NCI-H1105 (cell line): ENCODE data around the gene NEK2.
A peak's percentile ranks its signal among the peaks of the same experiment; 100 is the strongest.
"Not testable (repeated sequence)": the region's sequence is repeated elsewhere in the genome, so short reads cannot be mapped to it uniquely, and the experiment has no call there.

Experiments used
- DNase-seq: peaks from one replicate; lab custom pipeline; 2025; lab: John Stamatoyannopoulos, UW

The NEK2 gene

GRCh38 chr1:211695135-211695816 is 19.9 kb upstream of the NEK2 start:
- DNase-seq: no peak

DNA sequence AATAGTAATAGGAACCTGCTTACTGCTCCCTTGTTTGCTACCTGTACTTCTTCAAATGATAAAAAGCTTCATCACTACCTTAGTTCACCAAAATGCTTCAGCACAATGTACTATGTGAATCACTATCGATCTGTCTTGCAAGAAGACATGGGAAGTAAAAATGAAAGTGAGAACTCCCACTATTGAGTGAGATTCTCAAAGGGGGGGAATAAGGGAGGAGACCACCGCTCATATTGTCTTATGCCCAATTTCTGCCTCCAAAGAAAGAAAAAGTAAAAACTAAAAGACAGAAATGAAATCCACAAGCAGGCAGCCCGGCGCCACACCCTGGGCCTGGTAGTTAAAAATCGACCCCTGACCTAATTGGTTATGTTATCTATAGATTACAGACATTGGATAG is 18.5 kb upstream of the NEK2 start:
- DNase-seq: not testable (repeated sequence)

- no peak for DNase-seq
Observed at GRCh38 chr1:211688421-211688820, 13.0 kb upstream of the NEK2 start.

- DNase-seq: no peak
Observed at GRCh38 chr1:211687462-211688215, 12.2 kb upstream of the NEK2 start.

DNA sequence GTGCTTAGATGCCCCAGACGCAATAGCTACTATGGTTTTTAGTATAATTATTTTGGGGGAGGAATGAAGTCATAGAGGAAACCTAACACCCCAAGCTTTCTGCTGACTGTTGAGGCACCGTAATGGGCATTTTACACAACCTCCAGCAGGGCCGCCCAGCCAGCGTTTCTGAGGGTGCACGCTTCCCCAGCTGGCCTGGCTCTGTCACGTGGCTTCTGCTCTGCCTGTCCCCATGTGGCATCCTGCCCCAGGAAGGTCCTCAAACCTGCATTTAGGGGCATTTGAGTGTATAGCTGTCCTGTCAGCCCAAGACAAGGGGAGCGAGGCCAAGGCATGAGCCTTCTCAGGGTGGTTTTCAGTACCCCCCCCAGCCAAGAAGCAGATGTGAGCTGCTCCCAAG is 10.4 kb upstream of the NEK2 start:
- DNase-seq: no peak

DNA sequence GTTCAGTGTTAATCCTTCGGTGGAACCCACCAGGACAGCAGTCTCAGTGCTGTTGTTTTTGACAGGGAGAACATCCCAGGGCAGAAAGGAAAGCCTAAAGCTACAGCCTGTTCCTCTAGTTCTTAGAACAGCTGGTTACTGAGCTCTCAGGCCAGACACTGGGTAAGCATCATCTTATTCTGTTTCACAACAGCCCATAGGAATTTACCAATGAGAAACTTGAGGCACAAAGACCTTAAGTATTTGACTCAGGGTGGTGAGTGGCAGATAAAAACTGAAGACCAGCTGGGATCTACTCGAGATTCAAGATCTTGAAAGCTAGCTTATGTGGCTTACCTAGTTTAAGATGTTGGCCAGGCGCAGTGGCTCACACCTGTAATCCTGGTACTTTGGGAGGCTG is 9.4 kb upstream of the NEK2 start:
- DNase-seq: no peak

- DNase-seq: no peak
Observed at GRCh38 chr1:211684331-211684730, 8.9 kb upstream of the NEK2 start.

DNA sequence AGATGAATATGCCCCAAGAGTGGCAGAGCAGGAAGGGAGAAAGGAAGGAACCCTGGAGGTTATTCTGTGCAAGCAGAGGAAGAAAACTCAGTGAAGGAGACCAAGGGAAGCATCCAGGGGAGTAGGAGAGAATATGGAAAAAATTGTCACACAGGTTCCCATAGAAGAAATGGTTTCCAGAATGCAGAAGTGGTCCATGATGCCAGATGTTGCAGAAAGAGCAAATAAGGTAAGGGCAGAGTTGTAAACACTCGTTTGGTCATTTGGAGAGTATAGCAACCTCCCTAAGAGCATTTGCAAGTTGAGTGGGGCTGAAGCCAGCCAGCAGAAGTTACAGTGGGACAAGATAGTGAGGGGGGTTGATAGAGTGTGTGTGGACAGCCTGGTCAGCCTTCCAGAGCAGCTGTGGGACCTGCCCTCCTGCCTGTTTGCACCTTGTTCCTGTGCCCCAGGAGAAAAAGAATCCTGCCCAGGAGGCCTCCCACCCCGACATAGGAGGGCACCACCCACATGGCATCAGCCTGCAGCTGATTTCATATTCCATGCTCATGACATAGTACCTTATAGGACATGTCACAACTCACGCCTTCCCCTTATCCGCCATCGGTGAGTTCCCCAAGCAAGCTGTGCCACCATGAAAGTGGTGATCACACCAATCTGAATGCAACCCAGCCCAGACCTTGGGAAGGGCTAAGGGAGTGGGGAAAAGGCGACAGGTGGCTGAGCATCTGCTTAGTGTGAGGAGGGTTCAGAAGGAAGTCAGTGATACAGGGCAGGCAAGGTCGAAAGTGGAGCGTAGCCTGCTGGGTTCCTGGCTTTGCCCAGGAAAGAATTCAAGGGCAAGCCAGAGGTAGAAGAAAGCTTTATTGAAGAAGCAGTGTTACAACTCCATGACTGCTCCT is 8.2 kb upstream of the NEK2 start:
- no peak for DNase-seq

- not testable (repeated sequence) for DNase-seq
Observed at GRCh38 chr1:211682186-211682585, 6.8 kb upstream of the NEK2 start.

GRCh38 chr1:211680752-211681327 is 5.4 kb upstream of the NEK2 start:
- peak; percentile 88 for DNase-seq

- no peak for DNase-seq
Observed at GRCh38 chr1:211677659-211678058, 2.2 kb upstream of the NEK2 start.

- no peak for DNase-seq
Observed at GRCh38 chr1:211676761-211677160, 1.3 kb upstream of the NEK2 start.

GRCh38 chr1:211676106-211676583 is 724 bp upstream of the NEK2 start:
- no peak for DNase-seq

GRCh38 chr1:211667065-211667617 is 8.3 kb downstream of the NEK2 start:
- DNase-seq: no peak

DNA sequence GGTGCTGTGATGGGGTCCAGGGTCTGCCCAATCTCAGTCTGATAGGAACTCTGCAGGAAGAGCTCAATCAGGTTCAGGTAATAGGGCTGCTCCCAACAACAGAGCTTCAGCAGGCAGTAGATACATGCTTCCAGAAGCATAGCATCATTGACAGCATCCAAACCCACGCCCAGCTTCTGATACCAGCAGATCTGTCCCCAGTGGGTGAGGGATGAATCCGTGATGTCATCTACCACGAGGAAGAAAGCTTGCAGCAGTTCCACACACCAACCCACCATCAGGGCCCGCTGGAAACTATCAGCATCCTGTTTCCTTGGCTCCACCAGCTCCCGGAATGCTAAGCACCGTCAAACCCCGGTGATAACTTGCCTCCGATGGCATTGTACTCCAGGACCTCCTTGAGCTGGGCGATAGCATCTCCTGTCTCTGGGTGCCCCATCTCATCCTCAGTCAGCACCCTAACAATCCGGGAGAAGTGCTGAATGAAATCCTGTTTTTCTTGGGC is 14.7 kb downstream of the NEK2 start:
- no peak for DNase-seq

GRCh38 chr1:211656728-211657127 is 18.7 kb downstream of the NEK2 start:
- DNase-seq: no peak

DNA sequence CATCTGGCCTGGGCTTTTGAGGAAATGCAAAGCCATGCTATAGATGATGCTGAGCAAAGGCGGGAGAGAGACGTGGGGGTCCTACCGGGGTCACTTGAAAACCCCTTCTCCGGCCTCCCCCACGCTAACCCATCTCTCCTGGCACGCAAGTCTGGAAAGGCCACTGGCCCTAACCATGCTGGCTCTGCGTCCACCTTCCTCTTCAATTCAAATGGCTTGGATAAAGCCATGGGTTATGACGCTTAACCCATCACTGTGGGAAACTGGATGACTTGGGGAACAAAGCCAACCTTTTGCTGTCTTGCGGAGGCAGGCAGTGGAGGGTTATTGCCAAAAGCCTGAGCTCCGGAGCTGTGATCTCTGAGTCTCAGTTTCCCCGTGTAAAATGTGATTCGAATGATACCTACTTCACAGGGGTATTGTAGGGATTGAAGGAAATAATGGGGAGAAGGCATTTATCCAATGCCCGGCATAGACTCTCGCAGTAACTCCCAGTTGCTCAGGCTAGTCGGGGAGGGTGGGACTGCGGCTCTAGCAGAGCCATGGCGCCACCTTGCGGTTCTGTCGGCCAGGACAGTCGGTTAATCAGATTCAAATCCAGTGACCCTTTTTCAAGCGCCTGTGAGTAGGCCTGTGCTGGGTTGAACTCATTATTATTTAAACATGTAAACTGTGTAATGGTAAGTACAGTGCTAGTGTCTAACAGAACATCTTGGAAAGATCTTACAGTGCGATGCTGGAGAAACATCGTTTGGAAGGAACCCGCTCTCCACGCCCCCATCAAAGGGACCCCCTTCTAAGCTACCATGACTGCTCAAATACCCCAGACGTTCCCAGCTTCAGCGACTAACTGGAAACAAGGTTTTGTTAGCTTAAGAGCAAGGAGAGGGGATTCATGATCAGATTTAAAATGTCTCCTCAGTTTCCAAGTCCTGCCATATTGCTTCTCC is 20.3 kb downstream of the NEK2 start:
- peak; percentile 78 for DNase-seq

GRCh38 chr1:211653959-211654496 is 21.4 kb downstream of the NEK2 start:
- DNase-seq: no peak

DNA sequence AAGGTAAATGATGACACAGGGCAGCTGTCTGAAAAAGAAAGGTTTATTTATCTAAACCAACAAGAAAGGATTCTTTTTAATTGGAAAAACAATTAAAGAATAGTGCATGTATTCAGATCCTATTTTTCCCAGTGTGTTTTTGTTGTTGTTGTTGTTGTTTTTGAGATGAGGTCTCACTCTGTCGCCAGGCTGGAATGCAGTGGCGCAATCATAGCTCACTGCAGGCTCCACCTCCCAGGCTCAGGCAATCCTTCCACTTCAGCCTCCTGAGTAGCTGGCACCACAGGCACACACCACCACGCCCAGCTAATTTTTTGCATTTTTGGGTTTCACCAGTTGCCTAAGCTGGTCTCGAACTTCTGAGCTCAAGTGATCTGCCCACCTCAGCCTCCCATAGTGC is 22.1 kb downstream of the NEK2 start:
- DNase-seq: no peak

GRCh38 chr1:211652371-211652770 is 23.1 kb downstream of the NEK2 start:
- DNase-seq: no peak
